ENCODE data around the gene ARRB2. TPM values are rescaled to one million over a fixed set of nuclear protein-coding genes. Genes with fewer than 3 reads are reported as not detected.

Gene ARRB2
- 28.1 TPM for total RNA-seq
- long read RNA-seq, transcript ARRB2-216 (14 exons, 1,348 nt): major isoform, 13 of 34 reads
- long read RNA-seq, transcript ARRB2-201 (15 exons, 1,895 nt): minor isoform, 8 of 34 reads
- long read RNA-seq, partial matches to known transcripts: 3 of 34 reads
- long read RNA-seq, other reads (novel, unspliced or antisense): 9 of 34 reads

DNA sequence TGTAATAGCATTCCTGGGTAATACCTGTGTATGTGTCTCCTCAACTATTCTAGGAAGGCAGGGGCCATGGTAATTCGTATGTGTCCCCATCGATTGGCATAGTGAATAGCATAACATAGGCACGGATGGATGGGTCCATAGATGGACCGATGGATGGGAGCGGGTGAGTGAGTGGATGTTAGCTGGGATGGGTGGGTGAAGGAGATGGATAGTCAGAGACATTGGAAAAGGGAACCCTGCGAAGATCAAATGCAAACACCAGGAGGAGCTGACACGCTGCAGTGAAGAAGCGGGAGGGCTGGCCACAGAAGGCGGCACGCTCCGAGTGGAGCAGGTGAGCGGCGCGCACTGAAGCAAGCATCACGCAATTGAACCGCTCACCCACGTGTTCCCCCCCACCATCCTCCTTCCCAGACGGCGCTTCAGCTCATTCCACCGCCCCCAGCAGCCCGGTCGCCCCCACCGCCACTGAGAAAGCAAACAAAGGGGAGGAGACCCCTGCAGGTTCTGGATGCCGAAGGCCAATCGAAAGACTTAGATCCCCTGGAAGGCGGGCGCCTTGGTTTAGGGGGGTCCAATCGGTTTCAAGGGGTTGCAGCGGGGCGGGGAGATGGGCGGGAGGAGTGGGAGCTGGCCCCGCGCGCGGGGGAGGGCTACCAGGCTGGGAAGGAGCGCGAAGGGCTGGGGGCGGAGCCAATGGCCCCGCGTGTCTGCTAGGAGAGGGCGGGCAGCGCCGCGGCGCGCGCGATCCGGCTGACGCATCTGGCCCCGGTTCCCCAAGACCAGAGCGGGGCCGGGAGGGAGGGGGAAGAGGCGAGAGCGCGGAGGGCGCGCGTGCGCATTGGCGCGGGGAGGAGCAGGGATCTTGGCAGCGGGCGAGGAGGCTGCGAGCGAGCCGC is at the start of gene ARRB2:
Gene ARRB2 (plus strand): TSS at position 839 of the 899 bp plus-strand sequence. CDS start 90 bp downstream, outside the sequence.
- H3K27ac ChIP-seq (replicated peaks): peak within 1 kb of the TSS; percentile 85
- H3K9me3 ChIP-seq (replicated peaks): no peaks in the 10 kb centered on the region
- intact Hi-C loops (cut with micrococcal nuclease): no loop called here
- H3K27me3 ChIP-seq (ENCODE audit: low read depth): no peaks in the 10 kb centered on the region
- no peaks in the 10 kb centered on the region for H3K36me3 ChIP-seq
- H3K4me1 ChIP-seq: peaks cover 27% of the 10 kb centered on the region
- DNase-seq: peak; percentile 98
- H3K4me3 ChIP-seq: peak within 1 kb of the TSS; percentile 84
- peak; percentile 78 for TF ChIP-seq CTCF (IDR thresholded peaks at IDR 0.05; ENCODE audit: borderline replicate concordance)

DNA sequence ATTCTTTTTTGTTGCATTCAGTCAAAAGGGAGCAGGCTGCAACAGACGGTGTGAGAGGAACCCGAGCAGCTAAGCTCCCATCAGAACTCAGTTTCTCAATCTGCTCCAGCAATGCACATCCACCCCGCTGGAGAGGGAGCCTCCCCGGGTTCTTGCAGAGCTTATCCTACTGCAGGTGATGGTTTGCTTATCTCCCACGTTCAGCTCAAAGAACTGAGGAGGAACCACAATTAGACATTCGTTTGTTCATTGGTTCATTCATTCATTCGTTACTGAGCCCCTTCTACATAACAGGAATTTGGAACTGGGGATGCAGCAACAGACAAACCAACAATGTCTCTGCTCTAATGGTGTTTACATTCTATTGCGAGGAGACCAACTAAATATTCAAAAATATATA is 46.7 kb upstream of the ARRB2 start:
- Histone ChIP-seq H3K4me1 (no peaks in the 10 kb centered on the region), H3K4me3 (no peak overlapping the region), H3K27me3 (ENCODE audit: low read depth) (peaks cover 24% of the 10 kb centered on the region), H3K36me3 (no peaks in the 10 kb centered on the region), H3K27ac (replicated peaks) (no peak overlapping the region), H3K9me3 (replicated peaks) (no peaks in the 10 kb centered on the region)
- intact Hi-C loops (cut with micrococcal nuclease): no loop called here
- no peak for TF ChIP-seq CTCF (IDR thresholded peaks at IDR 0.05; ENCODE audit: borderline replicate concordance)
- DNase-seq: no peak

- Histone ChIP-seq H3K27ac (replicated peaks) (no peak overlapping the region), H3K36me3 (no peaks in the 10 kb centered on the region), H3K4me1 (no peaks in the 10 kb centered on the region), H3K9me3 (replicated peaks) (no peaks in the 10 kb centered on the region), H3K4me3 (no peak overlapping the region), H3K27me3 (ENCODE audit: low read depth) (peaks cover 19% of the 10 kb centered on the region)
- intact Hi-C loops (cut with micrococcal nuclease): no loop called here
- TF ChIP-seq CTCF (IDR thresholded peaks at IDR 0.05; ENCODE audit: borderline replicate concordance): no peak
- no peak for DNase-seq
Measured at GRCh38 chr17:4664230-4664629, 46.2 kb upstream of the ARRB2 start.

DNA sequence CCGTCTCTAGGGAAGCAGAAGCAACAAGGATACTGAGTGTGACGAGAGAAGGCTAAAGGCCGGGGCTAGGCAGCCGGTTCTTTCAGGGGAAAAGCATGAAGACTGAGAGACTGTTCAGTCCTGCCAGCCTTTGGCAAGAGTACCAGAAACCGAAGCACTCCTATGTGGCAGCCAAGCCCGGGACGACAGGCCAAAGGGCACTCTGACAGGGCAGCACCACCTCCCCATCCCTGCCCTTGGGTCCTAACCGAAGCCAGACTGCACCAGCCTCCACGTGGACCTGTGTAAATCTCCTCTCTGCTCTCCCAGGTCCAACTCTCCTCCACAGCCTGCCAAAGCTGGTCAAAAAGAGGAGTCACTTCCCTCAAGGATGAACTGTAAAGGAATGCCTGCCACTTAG is 45.4 kb upstream of the ARRB2 start:
- intact Hi-C loops (cut with micrococcal nuclease): no loop called here
- no peaks in the 10 kb centered on the region for H3K9me3 ChIP-seq (replicated peaks)
- no peaks in the 10 kb centered on the region for H3K4me1 ChIP-seq
- no peak overlapping the region for H3K4me3 ChIP-seq
- DNase-seq: no peak
- no peak for TF ChIP-seq CTCF (IDR thresholded peaks at IDR 0.05; ENCODE audit: borderline replicate concordance)
- no peak overlapping the region for H3K27ac ChIP-seq (replicated peaks)
- H3K27me3 ChIP-seq (ENCODE audit: low read depth): peaks cover 14% of the 10 kb centered on the region
- H3K36me3 ChIP-seq: no peaks in the 10 kb centered on the region

DNA sequence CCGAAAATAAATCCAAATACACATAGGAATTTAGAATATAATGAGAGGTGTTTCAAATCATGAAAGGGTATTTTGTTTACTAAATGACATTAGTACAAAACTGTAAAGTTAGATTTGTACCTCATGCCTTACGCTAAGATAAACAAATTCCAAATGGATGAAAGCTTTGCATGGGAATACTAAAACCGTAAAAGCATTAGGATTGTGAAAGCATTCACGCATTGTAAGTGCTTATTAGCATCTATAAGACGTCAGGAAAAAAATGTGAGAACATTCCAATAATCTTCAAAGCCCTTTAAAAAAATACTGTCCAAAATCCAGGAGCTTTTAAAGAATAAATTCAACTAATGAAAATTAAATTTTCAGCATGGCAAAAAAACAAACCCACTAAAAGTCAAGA is 44.1 kb upstream of the ARRB2 start:
- no peak for DNase-seq
- no peaks in the 10 kb centered on the region for H3K9me3 ChIP-seq (replicated peaks)
- no peak overlapping the region for H3K4me3 ChIP-seq
- intact Hi-C loops (cut with micrococcal nuclease): no loop called here
- no peaks in the 10 kb centered on the region for H3K4me1 ChIP-seq
- TF ChIP-seq CTCF (IDR thresholded peaks at IDR 0.05; ENCODE audit: borderline replicate concordance): no peak
- H3K27ac ChIP-seq (replicated peaks): no peak overlapping the region
- peaks cover 6% of the 10 kb centered on the region for H3K36me3 ChIP-seq
- H3K27me3 ChIP-seq (ENCODE audit: low read depth): peaks cover 3% of the 10 kb centered on the region
